ENCODE measurements around the gene PDZD8.

The PDZD8 gene

DNA sequence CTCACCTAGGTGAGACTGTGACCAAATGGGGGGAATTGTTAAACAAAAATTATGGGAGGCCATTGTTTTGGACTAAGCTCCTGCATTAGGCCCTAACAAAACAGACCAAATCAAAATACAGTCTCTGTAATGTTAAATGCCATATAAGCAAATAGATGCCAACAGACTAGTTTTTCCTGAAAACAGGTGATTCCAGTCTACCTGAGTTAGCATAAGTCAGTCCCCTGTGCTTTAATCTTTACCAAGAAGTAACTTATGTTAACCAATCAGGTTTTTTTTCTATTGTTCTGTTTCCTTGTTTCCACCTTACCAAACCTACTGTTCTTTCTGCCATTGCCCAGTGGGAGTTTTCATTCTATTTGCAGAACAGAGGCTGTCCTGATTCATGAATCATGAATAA, 48.0 kb downstream of the PDZD8 start:
- no peak for DNase-seq (ENCODE audit: low read depth)
- TF ChIP-seq, protein P1, sequence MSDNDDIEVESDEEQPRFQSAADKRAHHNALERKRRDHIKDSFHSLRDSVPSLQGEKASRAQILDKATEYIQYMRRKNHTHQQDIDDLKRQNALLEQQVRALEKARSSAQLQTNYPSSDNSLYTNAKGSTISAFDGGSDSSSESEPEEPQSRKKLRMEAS (IDR thresholded peaks at IDR 0.05; ENCODE audit: low read depth, low read length): no peak
- TF ChIP-seq, protein P2, sequence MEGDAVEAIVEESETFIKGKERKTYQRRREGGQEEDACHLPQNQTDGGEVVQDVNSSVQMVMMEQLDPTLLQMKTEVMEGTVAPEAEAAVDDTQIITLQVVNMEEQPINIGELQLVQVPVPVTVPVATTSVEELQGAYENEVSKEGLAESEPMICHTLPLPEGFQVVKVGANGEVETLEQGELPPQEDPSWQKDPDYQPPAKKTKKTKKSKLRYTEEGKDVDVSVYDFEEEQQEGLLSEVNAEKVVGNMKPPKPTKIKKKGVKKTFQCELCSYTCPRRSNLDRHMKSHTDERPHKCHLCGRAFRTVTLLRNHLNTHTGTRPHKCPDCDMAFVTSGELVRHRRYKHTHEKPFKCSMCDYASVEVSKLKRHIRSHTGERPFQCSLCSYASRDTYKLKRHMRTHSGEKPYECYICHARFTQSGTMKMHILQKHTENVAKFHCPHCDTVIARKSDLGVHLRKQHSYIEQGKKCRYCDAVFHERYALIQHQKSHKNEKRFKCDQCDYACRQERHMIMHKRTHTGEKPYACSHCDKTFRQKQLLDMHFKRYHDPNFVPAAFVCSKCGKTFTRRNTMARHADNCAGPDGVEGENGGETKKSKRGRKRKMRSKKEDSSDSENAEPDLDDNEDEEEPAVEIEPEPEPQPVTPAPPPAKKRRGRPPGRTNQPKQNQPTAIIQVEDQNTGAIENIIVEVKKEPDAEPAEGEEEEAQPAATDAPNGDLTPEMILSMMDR (IDR thresholded peaks at IDR 0.05; ENCODE audit: low read depth, low read length): no peak
- TF ChIP-seq POLR2A (IDR thresholded peaks at IDR 0.05; ENCODE audit: extremely low read depth, insufficient read length) (no peak), MYC (IDR thresholded peaks at IDR 0.05; ENCODE audit: low read depth, low read length) (no peak)
- H3K4me3 ChIP-seq (ENCODE audit: low read depth, low read length): no peak overlapping the region

DNA sequence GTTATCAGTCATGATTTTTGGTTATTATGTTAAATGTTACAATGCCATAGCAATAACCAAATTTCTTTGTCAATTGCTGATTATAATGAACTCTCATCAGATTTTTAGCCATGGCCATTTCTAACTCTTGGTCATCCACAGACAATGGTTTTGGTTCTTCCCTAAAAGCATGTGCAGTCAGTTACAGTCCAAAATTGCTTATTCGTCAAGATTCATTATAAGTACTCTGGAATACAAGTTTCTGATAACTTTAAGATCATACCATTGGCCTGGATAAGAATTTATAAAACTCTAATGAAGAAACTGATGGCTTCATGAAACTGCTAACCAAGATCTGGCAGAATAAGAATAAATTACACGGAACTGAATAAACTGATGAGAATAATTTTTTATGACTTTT, 50.9 kb downstream of the PDZD8 start:
- DNase-seq (ENCODE audit: low read depth): no peak
- no peak overlapping the region for H3K4me3 ChIP-seq (ENCODE audit: low read depth, low read length)
- TF ChIP-seq MYC (IDR thresholded peaks at IDR 0.05; ENCODE audit: low read depth, low read length): no peak
- TF ChIP-seq, protein P2 (IDR thresholded peaks at IDR 0.05; ENCODE audit: low read depth, low read length): no peak
- TF ChIP-seq, protein P1 (IDR thresholded peaks at IDR 0.05; ENCODE audit: low read depth, low read length): no peak
- no peak for TF ChIP-seq POLR2A (IDR thresholded peaks at IDR 0.05; ENCODE audit: extremely low read depth, insufficient read length)

DNA sequence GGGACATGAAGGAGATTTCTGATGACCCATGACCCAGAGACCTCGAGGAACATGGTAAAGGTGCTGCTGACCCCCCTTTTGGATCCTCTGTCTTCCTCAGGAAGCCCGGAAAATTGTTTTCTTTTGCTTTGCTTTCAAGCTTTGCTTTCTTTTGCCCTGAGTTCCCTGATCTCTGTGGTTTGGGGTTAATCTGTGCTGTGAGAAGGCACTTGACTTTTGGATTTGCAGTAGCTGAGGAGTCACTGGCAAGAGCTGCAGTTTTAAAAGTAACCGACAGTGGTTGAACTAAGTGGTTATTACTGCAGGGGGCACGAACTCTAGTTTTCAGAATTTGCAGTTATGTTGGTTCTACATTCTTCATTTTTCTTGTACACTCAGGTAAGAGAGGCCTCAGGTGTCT, 53.0 kb downstream of the PDZD8 start:
- DNase-seq (ENCODE audit: low read depth): no peak
- TF ChIP-seq POLR2A (IDR thresholded peaks at IDR 0.05; ENCODE audit: extremely low read depth, insufficient read length): no peak
- TF ChIP-seq, protein P1 (IDR thresholded peaks at IDR 0.05; ENCODE audit: low read depth, low read length): no peak
- TF ChIP-seq, protein P2 (IDR thresholded peaks at IDR 0.05; ENCODE audit: low read depth, low read length): no peak
- TF ChIP-seq MYC (IDR thresholded peaks at IDR 0.05; ENCODE audit: low read depth, low read length): no peak
- no peak overlapping the region for H3K4me3 ChIP-seq (ENCODE audit: low read depth, low read length)

DNA sequence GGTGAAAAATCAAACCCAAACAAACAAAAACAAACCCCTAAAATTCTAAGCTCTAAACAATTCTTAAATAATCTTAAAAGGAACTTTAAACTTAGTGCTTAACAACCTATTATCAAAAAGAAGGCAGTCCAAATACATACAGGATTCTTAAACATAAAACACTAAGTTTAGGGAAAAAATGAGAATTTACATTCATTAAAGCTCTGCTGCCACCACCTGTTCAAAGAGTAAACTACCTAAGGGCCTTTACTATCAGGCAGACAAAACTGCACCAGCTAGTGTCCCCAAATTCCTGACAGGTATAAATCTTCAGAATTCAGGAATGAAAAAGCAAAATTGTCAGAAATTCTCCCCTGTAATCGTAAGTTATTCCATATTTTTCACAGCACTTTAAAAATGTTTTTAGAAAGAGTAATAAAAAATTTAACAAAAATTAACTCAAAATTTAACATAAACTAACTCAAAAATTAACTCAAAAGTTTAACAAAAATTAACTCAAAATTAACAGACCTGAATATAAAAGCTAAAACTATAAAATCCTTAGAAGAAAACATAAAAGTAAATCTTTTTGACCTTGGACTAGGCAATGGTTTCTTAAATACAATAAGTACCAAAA, 55.1 kb downstream of the PDZD8 start:
- DNase-seq (ENCODE audit: low read depth): peak; percentile 32
- no peak for TF ChIP-seq MYC (IDR thresholded peaks at IDR 0.05; ENCODE audit: low read depth, low read length)
- TF ChIP-seq, protein P2 (IDR thresholded peaks at IDR 0.05; ENCODE audit: low read depth, low read length): peak; percentile 32
- H3K4me3 ChIP-seq (ENCODE audit: low read depth, low read length): no peak overlapping the region

DNA sequence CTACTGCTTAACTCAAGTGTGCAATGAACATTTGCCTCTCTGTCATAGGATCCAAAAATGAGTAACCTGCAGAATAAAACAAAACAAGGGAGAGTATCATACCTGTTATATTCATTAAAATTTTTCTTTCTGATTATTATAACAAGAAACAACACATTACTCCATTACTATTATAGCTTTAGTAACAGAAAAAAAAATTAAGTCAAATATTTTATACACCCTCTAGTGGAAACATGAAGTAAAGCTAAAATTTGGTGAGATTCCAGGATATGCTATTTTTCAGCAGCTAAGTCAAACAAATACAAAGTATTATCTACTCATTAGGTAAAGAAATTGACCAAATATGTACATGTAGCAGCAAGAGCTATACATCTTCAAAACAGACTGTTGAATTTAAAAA, 56.3 kb downstream of the PDZD8 start:
- TF ChIP-seq POLR2A (IDR thresholded peaks at IDR 0.05; ENCODE audit: extremely low read depth, insufficient read length) (no peak), MYC (IDR thresholded peaks at IDR 0.05; ENCODE audit: low read depth, low read length) (no peak)
- TF ChIP-seq, protein P1 (IDR thresholded peaks at IDR 0.05; ENCODE audit: low read depth, low read length): no peak
- TF ChIP-seq, protein P2 (IDR thresholded peaks at IDR 0.05; ENCODE audit: low read depth, low read length): peak; percentile 4
- DNase-seq (ENCODE audit: low read depth): no peak
- H3K4me3 ChIP-seq (ENCODE audit: low read depth, low read length): no peak overlapping the region

DNA sequence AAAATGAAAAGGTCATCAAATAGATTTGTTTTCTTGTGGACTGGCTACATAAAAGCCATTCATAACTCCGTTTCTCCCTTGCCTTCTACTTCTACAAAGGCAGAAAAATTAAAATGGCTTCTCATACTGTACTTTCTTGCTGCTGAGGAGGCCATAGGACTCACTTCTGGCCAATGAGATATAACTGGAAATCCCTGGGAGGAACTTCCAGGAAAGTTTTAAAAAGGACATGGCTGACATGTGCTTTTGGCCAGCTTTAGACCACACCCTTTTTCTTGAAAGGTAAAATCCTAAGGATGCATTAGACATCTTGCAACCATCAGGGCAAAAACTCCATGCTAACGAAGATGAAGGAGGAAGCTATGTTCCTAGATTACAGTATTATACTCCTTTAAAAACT, 58.5 kb downstream of the PDZD8 start:
- H3K4me3 ChIP-seq (ENCODE audit: low read depth, low read length): no peak overlapping the region
- no peak for TF ChIP-seq POLR2A (IDR thresholded peaks at IDR 0.05; ENCODE audit: extremely low read depth, insufficient read length)
- DNase-seq (ENCODE audit: low read depth): no peak
